ENCODE results near the gene FAM171A1. TPM values are rescaled to one million over a fixed set of nuclear protein-coding genes. Genes with fewer than 3 reads are reported as not detected.

FAM171A1 gene
- total RNA-seq, 1 experiment from 2014 or later: 1.0 TPM

DNA sequence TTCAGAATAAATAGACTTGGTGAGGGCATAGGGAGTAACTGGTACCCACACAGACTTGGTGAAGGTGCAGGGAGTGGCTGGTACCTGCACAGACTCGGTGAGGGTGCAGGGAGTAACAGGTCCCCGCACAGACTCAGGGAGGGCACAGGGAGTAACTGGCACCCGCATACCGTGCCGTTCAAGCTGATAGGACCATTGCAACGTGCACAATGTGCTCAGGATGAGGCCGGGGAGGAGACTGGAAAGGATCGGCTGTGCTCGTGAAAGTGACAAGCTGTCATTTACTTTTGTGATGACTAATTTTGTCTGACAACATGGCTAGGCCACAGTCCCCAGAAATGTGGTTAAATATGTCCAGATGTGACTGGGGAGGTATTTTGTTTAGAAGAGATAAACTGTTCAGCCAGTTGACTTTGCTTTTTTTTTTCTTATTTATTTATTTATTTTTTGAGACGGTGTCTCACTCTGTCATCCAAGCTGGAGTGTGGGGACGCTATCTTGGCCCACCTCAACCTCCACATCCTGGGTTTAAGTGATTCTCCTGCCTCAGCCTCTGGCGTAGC is 126.4 kb downstream of the FAM171A1 start:
- Mint-ChIP-seq H3K4me1 (ENCODE audit: low read depth, unreplicated experiment) (no peaks in the 10 kb centered on the region), H3K4me3 (ENCODE audit: low read depth, unreplicated experiment) (no peak overlapping the region), H3K27ac (ENCODE audit: unreplicated experiment) (no peak overlapping the region), H3K9me3 (ENCODE audit: low read depth, unreplicated experiment) (no peaks in the 10 kb centered on the region), H3K27me3 (ENCODE audit: unreplicated experiment) (no peaks in the 10 kb centered on the region), H3K36me3 (ENCODE audit: insufficient read depth, unreplicated experiment) (no peaks in the 10 kb centered on the region)
- intact Hi-C loops (cut with micrococcal nuclease; ENCODE audit: unreplicated experiment): no loop called here
- CTCF ChIA-PET: interaction anchor here (0.6 kb wide), 1 partner anchor 105 kb away, joined by 3 read pairs; no protein-coding TSS in a partner anchor
- BruUV-seq (replicated peaks): no TSS peak
- TF ChIP-seq, protein P1, sequence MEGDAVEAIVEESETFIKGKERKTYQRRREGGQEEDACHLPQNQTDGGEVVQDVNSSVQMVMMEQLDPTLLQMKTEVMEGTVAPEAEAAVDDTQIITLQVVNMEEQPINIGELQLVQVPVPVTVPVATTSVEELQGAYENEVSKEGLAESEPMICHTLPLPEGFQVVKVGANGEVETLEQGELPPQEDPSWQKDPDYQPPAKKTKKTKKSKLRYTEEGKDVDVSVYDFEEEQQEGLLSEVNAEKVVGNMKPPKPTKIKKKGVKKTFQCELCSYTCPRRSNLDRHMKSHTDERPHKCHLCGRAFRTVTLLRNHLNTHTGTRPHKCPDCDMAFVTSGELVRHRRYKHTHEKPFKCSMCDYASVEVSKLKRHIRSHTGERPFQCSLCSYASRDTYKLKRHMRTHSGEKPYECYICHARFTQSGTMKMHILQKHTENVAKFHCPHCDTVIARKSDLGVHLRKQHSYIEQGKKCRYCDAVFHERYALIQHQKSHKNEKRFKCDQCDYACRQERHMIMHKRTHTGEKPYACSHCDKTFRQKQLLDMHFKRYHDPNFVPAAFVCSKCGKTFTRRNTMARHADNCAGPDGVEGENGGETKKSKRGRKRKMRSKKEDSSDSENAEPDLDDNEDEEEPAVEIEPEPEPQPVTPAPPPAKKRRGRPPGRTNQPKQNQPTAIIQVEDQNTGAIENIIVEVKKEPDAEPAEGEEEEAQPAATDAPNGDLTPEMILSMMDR (IDR thresholded peaks at IDR 0.05; ENCODE audit: unreplicated experiment): no peak
- DNase-seq: no peak

DNA sequence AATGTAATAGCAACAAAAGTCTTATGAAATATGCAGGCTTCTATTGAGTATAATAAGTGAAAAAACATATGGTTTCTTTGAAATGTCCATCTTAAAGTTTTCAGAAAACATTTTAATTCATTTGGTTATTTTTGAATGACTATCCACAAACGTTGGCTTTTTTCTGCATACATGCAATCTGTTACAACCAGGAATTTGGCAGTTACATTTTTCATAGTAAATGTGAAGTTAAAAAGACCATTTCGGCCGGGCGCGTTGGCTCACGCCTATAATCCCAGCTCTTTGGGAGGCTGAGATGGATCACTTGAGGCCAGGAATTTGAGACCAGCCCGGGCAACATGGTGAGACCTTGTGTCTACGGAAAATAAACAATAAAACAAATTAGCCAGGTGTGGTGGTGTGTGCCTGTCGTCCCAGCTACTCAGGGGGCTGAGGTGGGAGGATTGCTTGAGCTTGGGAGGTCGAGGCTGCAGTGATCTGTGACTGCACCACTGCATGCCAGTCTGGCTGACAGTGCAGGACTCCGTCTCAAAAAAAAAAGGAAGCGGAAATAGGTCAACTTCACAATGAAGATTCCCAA is 128.7 kb downstream of the FAM171A1 start:
- no peaks in the 10 kb centered on the region for H3K9me3 Mint-ChIP-seq (ENCODE audit: low read depth, unreplicated experiment)
- TF ChIP-seq, protein P1 (IDR thresholded peaks at IDR 0.05; ENCODE audit: unreplicated experiment): no peak
- peaks cover 10% of the 10 kb centered on the region for H3K36me3 Mint-ChIP-seq (ENCODE audit: insufficient read depth, unreplicated experiment)
- intact Hi-C loops (cut with micrococcal nuclease; ENCODE audit: unreplicated experiment): no loop called here
- CTCF ChIA-PET: interaction anchor here (0.6 kb wide), 1 partner anchor 1307 kb away, joined by 3 read pairs; no protein-coding TSS in a partner anchor
- H3K27ac Mint-ChIP-seq (ENCODE audit: unreplicated experiment): no peak overlapping the region
- DNase-seq: no peak
- H3K4me1 Mint-ChIP-seq (ENCODE audit: low read depth, unreplicated experiment): peaks cover 7% of the 10 kb centered on the region
- no peak overlapping the region for H3K4me3 Mint-ChIP-seq (ENCODE audit: low read depth, unreplicated experiment)
- BruUV-seq (replicated peaks): no TSS peak
- H3K27me3 Mint-ChIP-seq (ENCODE audit: unreplicated experiment): no peaks in the 10 kb centered on the region

DNA sequence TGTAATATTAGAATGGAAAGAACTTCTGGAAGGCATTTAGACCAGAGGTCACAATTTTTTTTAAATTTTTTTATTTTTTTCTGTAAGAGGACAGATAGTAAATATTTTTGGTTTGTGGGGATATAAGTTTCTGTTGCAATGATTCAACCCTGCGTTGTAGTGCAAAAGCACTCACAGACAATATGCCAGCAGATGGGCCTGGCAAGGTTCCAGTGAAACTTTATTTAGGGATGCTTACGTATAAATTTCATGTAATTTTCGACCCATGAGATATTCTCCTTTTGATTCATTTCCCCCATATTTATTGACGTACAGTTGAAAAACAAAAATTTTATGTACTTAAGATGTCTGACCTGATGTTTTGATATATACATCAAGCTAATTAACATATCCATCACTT is 129.8 kb downstream of the FAM171A1 start:
- H3K4me1 Mint-ChIP-seq (ENCODE audit: low read depth, unreplicated experiment): peaks cover 14% of the 10 kb centered on the region
- CTCF ChIA-PET: interaction anchor here (1.0 kb wide), 1 partner anchor 18 kb away, joined by 3 read pairs; no protein-coding TSS in a partner anchor

DNA sequence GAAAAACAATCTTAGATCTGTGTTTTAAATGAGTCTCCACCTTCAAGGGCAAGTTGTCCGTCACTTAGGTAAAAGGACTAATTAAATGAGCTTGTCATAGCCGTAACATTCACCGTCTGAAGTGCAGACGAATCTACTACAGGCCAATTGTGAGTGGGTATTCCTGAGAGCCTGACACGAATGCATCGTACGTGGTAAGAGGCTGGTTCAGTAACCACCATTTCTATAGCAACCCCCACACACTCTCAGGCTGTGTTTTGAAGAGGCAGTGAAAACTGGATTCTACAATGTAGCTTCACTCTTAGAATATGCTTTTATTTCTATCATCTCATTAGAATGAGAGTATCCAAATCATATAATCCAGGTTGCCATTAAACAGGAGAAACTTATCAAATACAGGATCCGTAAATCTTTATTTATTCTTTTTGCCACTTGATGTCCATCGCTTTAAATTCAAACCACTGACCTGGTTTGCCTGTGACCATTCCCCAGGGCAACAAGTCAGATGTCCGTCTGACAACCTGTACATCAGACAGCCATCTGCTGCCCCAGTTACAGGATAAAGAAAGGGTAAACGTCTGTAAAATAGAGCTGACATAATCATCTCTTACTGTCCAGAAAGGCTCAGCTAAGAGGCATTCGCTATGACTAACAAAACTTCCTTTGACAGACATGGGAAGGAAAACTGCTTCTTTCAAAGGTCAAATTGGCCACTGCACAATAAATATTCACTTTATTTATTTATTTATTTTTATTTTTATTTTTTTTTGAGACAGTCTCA is 132.3 kb downstream of the FAM171A1 start:
- Mint-ChIP-seq H3K36me3 (ENCODE audit: insufficient read depth, unreplicated experiment) (peaks cover 12% of the 10 kb centered on the region), H3K9me3 (ENCODE audit: low read depth, unreplicated experiment) (no peaks in the 10 kb centered on the region), H3K4me1 (ENCODE audit: low read depth, unreplicated experiment) (peaks cover 14% of the 10 kb centered on the region), H3K4me3 (ENCODE audit: low read depth, unreplicated experiment) (no peak overlapping the region), H3K27me3 (ENCODE audit: unreplicated experiment) (no peaks in the 10 kb centered on the region), H3K27ac (ENCODE audit: unreplicated experiment) (no peak overlapping the region)
- intact Hi-C loops (cut with micrococcal nuclease; ENCODE audit: unreplicated experiment): loop anchor here (10.0 kb wide), 1 partner anchor 736 kb away; no protein-coding TSS in a partner anchor
- CTCF ChIA-PET: no interaction called here
- no TSS peak for BruUV-seq (replicated peaks)
- TF ChIP-seq, protein P1 (IDR thresholded peaks at IDR 0.05; ENCODE audit: unreplicated experiment): no peak
- no peak for DNase-seq

More for the DNA sequence above, 129.8 kb downstream of the FAM171A1 start:
- no peak for DNase-seq
- intact Hi-C loops (cut with micrococcal nuclease; ENCODE audit: unreplicated experiment): no loop called here
- TF ChIP-seq, protein P1 (IDR thresholded peaks at IDR 0.05; ENCODE audit: unreplicated experiment): no peak
- peaks cover 12% of the 10 kb centered on the region for H3K36me3 Mint-ChIP-seq (ENCODE audit: insufficient read depth, unreplicated experiment)
- H3K27ac Mint-ChIP-seq (ENCODE audit: unreplicated experiment): no peak overlapping the region
- H3K9me3 Mint-ChIP-seq (ENCODE audit: low read depth, unreplicated experiment): no peaks in the 10 kb centered on the region
- no peaks in the 10 kb centered on the region for H3K27me3 Mint-ChIP-seq (ENCODE audit: unreplicated experiment)
- BruUV-seq (replicated peaks): no TSS peak
- H3K4me3 Mint-ChIP-seq (ENCODE audit: low read depth, unreplicated experiment): no peak overlapping the region

Measured in Calu3 (cell line).